ENCODE measurements around the gene IMPDH1.

DNA sequence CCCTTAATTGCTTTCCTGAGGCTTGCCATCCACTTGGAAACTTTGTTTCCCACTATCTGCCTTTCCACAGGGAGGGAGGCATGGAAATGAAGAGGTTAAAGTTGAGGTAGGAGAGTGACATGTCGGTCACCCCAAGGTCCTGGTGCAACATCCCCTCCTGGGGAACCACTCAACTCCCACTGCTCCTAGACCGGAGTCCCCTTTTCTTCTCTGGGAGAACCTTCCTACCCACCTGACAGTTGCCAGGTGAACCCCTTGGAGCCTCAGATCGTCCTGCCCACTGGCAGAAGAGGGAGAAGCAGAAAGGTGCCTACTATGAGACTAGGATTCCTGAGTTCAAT, 21.7 kb downstream of the IMPDH1 start:
- TF ChIP-seq GATA3 (IDR thresholded peaks at IDR 0.05; ENCODE audit: low read depth, low read length) (no peak), GATA2 (IDR thresholded peaks at IDR 0.05; ENCODE audit: low read depth, low read length) (no peak)

All from SH-SY5Y (cell line).